MM.1S (cell line): ENCODE measurements around the gene ARID3C.
A peak's percentile ranks its signal among the peaks of the same experiment; 100 is the strongest.

Experiments
- DNase-seq: peaks from one replicate; pipeline ENCODE4 v3.0.0-alpha.2; 2015
- H2AFZ ChIP-seq: fragments of 300-600 bp; sonication (generic); 2 replicates; pipeline ENCODE4 v1.6.0; 2016; ENCODE audit warnings: antibody characterized with exemption, low read length
- H3F3A ChIP-seq: fragments of 300-600 bp; sonication (generic); 2 replicates; pipeline ENCODE4 v1.6.1; 2016; ENCODE audit warnings: mild to moderate bottlenecking, antibody characterized with exemption, low read length, moderate library complexity, mixed read lengths; ENCODE audit not compliant: insufficient read depth
- H3K27ac ChIP-seq: fragments of 300-600 bp; sonication (generic); 2 replicates; pipeline ENCODE4 v1.5.1; 2016; ENCODE audit warnings: mild to moderate bottlenecking, low read length
- H3K27me3 ChIP-seq: fragments of 300-600 bp; sonication (generic); replicated peaks from 2 replicates; pipeline ENCODE4 v1.6.0; 2016; ENCODE audit warnings: low read length; ENCODE audit not compliant: insufficient read depth
- H3K36me3 ChIP-seq: fragments of 300-600 bp; sonication (generic); replicated peaks from 2 replicates; pipeline ENCODE4 v1.6.1; 2016; ENCODE audit warnings: mild to moderate bottlenecking, low read length, mixed read lengths; ENCODE audit not compliant: insufficient read depth
- H3K4me1 ChIP-seq: fragments of 300-600 bp; sonication (generic); 2 replicates; pipeline ENCODE4 v1.6.1; 2016; ENCODE audit warnings: low read length, mixed read lengths
- H3K4me2 ChIP-seq: fragments of 300-600 bp; sonication (generic); 2 replicates; pipeline ENCODE4 v1.6.0; 2016; ENCODE audit warnings: low read depth, low read length
- H3K4me3 ChIP-seq: fragments of 300-600 bp; sonication (generic); 2 replicates; pipeline ENCODE4 v1.5.1; 2016; ENCODE audit warnings: low read length, mixed read lengths
- H3K79me2 ChIP-seq: fragments of 300-600 bp; sonication (generic); 2 replicates; pipeline ENCODE4 v1.6.1; 2016; ENCODE audit warnings: mixed run types, low read length, mixed read lengths
- H3K9ac ChIP-seq: fragments of 300-600 bp; sonication (generic); 2 replicates; pipeline ENCODE4 v1.6.1; 2016; ENCODE audit warnings: low read length, mixed read lengths
- H3K9me2 ChIP-seq: fragments of 300-600 bp; sonication (generic); replicated peaks from 2 replicates; pipeline ENCODE4 v1.6.1; 2016; ENCODE audit warnings: mild to moderate bottlenecking, low read length, mixed read lengths; ENCODE audit not compliant: insufficient read depth
- H3K9me3 ChIP-seq: fragments of 300-600 bp; sonication (generic); replicated peaks from 2 replicates; pipeline ENCODE4 v1.6.1; 2016; ENCODE audit warnings: mild to moderate bottlenecking, low read length, mixed read lengths; ENCODE audit not compliant: insufficient read depth
- H4K20me1 ChIP-seq: fragments of 300-600 bp; sonication (generic); 2 replicates; pipeline ENCODE4 v1.6.1; 2016; ENCODE audit warnings: mild to moderate bottlenecking, low read length, moderate library complexity, mixed read lengths; ENCODE audit not compliant: insufficient read depth
- EZH2 ChIP-seq: fragments of 300-600 bp; sonication (generic); optimal IDR thresholded peaks from 2 replicates; pipeline ENCODE3; 2017; ENCODE audit warnings: low read depth, mild to moderate bottlenecking, antibody characterized with exemption, low read length, mixed read lengths
- EZH2phosphoT487 ChIP-seq: fragments of 300-600 bp; sonication (generic); IDR thresholded peaks from 2 replicates; pipeline ENCODE4 v1.6.1; 2018; ENCODE audit warnings: antibody characterized with exemption, low read length
- TF ChIP-seq, protein P1 (sequence below): fragments of 300-600 bp; sonication (generic); IDR thresholded peaks from 2 replicates; pipeline ENCODE4 v1.5.1; 2016; ENCODE audit warnings: antibody characterized with exemption, low read length, mixed read lengths

The ARID3C gene

DNA sequence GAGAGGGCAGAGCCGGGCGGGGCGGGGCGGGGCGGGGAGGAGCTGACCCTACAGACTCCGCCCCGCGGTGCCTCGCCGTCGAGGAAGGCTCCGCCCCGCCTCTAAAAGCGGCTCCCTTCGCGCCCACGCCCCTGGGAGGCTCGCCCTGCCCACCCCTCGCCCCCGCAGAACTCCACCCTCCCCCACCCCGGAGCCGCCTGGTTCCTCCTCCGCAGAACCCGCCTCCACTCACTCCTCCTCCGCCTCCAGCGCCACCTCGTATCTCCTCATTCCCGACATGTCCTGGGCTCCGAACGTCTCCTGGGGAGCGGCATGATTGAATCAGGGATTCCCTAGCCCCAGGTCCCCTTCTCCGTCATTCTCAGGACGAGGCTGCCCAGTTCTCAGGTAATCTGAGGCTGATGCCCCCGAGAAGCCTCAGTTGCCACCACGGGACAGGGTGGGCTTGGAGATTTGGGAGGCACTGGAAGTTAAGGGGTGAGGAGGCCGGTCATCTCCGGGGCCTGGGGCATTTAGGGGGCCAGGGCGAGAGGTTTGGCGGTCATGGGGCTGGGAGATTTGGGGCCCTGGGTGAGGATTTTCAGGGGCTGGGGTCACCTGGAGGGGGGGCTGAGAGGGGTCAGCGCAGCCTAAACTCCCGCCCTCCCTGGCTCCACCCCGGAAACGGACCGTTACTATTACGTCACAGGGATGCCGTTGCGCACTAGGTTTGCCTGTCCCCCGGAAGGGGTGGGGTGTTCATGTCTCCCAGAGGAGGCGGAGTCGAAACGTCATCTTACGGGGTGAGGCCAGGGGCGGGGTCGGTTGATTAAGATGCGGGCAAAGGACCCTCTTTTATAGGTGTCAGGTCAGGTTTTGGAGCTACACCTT lies 36.8 kb upstream of the ARID3C start:
- Histone ChIP-seq H3K27ac (peak overlapping the region; percentile 91), H3K36me3 (no peaks in the 10 kb centered on the region), H3K9me3 (no peaks in the 10 kb centered on the region), H3K9me2 (no peaks in the 10 kb centered on the region), H3K9ac (peak overlapping the region; percentile 96), H4K20me1 (no peaks in the 10 kb centered on the region), H3K4me3 (peak overlapping the region; percentile 97), H3F3A (peaks cover 17% of the 10 kb centered on the region), H3K27me3 (no peaks in the 10 kb centered on the region), H3K4me1 (peaks cover 9% of the 10 kb centered on the region; the same call in 1 of the 2 replicates), H3K4me2 (peak overlapping the region; percentile 98), H3K79me2 (no peaks in the 10 kb centered on the region), H2AFZ (peak overlapping the region; percentile 95)
- DNase-seq: peak; percentile 93
- TF ChIP-seq EZH2: no peak
- TF ChIP-seq, protein P1, sequence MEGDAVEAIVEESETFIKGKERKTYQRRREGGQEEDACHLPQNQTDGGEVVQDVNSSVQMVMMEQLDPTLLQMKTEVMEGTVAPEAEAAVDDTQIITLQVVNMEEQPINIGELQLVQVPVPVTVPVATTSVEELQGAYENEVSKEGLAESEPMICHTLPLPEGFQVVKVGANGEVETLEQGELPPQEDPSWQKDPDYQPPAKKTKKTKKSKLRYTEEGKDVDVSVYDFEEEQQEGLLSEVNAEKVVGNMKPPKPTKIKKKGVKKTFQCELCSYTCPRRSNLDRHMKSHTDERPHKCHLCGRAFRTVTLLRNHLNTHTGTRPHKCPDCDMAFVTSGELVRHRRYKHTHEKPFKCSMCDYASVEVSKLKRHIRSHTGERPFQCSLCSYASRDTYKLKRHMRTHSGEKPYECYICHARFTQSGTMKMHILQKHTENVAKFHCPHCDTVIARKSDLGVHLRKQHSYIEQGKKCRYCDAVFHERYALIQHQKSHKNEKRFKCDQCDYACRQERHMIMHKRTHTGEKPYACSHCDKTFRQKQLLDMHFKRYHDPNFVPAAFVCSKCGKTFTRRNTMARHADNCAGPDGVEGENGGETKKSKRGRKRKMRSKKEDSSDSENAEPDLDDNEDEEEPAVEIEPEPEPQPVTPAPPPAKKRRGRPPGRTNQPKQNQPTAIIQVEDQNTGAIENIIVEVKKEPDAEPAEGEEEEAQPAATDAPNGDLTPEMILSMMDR: no peak
- no peak for TF ChIP-seq EZH2phosphoT487

DNA sequence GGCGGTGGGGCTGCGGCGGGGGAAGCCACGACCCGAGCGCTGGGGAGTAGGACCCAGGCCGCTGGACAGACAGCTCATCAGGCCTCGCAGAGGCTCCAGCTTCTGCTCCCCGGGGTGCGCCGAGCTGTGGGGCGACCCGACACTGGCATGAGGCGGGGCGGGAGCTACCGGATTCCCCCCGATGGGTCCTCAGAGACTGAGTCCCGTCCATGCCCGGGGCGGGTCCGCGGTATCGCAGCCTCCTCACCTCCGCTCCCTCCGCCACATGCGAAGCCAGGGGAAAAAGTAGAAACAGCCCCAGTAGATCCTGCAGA lies 36.2 kb upstream of the ARID3C start:
- peak overlapping the region; percentile 94 for H2AFZ ChIP-seq
- H3K4me3 ChIP-seq: peak overlapping the region; percentile 67
- H3K27ac ChIP-seq: peak overlapping the region; percentile 50; the same call in 1 of the 2 replicates

DNA sequence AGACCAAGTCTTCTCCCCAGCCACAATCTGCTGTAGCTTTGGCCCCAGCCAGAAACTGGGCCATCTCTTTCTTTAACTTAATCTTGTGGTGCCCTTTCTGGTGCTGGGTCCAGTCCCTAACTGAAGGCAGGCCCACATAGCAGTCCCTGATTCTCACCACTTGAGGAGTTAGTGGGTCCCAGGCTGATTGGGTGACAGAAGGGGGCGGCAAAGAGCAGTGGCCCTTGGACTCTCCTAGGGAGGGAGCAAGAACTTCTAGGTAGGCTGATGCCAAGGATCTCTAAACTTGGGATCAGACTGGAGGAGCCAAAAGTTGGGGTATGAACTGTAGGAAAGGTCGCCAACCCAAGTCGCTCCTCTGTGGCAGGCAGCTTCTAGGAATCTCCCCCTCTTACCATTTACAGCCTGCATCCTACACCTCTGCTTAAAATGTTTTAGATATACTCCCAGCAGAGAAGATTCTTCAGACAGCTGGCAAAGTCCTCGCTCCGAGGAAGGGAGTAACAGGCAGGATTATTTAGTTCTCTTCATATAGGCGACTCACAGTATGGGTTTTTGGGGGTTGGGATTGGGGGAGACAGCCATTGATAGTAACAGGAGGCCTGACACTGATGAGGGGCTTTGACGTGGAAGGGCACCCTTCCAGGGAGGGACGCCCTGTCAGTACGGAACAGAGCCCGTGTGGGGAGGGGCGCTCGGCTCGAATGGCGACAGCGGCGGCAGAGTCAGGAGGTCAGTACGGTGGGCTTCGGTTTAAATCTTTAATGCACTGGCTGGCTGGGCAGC lies 35.6 kb upstream of the ARID3C start:
- no peaks in the 10 kb centered on the region for H3K9me3 ChIP-seq
- no peaks in the 10 kb centered on the region for H3K9me2 ChIP-seq
- no peaks in the 10 kb centered on the region for H3K36me3 ChIP-seq
- peaks cover 9% of the 10 kb centered on the region; the same call in 1 of the 2 replicates for H3K4me1 ChIP-seq
- peak overlapping the region; percentile 98 for H3K4me2 ChIP-seq
- peaks cover 17% of the 10 kb centered on the region for H3F3A ChIP-seq
- DNase-seq: peak; percentile 84
- H3K9ac ChIP-seq: peak overlapping the region; percentile 61; the same call in 1 of the 2 replicates
- H3K4me3 ChIP-seq: peak overlapping the region; percentile 67
- H3K79me2 ChIP-seq: no peaks in the 10 kb centered on the region
- H3K27ac ChIP-seq: peak overlapping the region; percentile 50; the same call in 1 of the 2 replicates
- no peak for TF ChIP-seq EZH2
- TF ChIP-seq, protein P1: peak; percentile 100
- peak overlapping the region; percentile 94 for H2AFZ ChIP-seq
- no peaks in the 10 kb centered on the region for H4K20me1 ChIP-seq
- no peaks in the 10 kb centered on the region for H3K27me3 ChIP-seq

More for the DNA sequence above, 36.2 kb upstream of the ARID3C start:
- no peaks in the 10 kb centered on the region for H4K20me1 ChIP-seq
- peaks cover 17% of the 10 kb centered on the region for H3F3A ChIP-seq
- no peaks in the 10 kb centered on the region for H3K27me3 ChIP-seq
- peaks cover 9% of the 10 kb centered on the region; the same call in 1 of the 2 replicates for H3K4me1 ChIP-seq
- H3K9me3 ChIP-seq: no peaks in the 10 kb centered on the region
- no peaks in the 10 kb centered on the region for H3K9me2 ChIP-seq
- peak overlapping the region; percentile 61; the same call in 1 of the 2 replicates for H3K9ac ChIP-seq
- no peaks in the 10 kb centered on the region for H3K36me3 ChIP-seq
- no peak for DNase-seq
- TF ChIP-seq EZH2: no peak
- TF ChIP-seq, protein P1: no peak
- TF ChIP-seq EZH2phosphoT487: no peak
- peak overlapping the region; percentile 98 for H3K4me2 ChIP-seq
- no peaks in the 10 kb centered on the region for H3K79me2 ChIP-seq
